H1 (cell line): ENCODE data around the gene GDF9. TPM values are rescaled to one million over a fixed set of nuclear protein-coding genes. Genes with fewer than 3 reads are reported as not detected.

ENCODE experiments used
- CHD2 ChIP-seq: IDR thresholded peaks from 2 replicates; pipeline ENCODE4 v1.6.1; 2012; ENCODE audit warnings: low read length, improper control_type of control experiment
- CREB1 ChIP-seq: IDR thresholded peaks from 2 replicates; pipeline ENCODE4 v1.6.1; 2012; ENCODE audit warnings: inconsistent platforms
- EZH2 ChIP-seq: fragments of 200-600 bp; sonication (generic); IDR thresholded peaks from 2 replicates; pipeline ENCODE4 v1.7.1; 2012; ENCODE audit warnings: low read depth, mild to moderate bottlenecking, moderate library complexity, low read length, inconsistent platforms; ENCODE audit not compliant: severe bottlenecking
- HDAC6 ChIP-seq: IDR thresholded peaks from one replicate; pipeline ENCODE4 v1.7.1; 2012; ENCODE audit warnings: low read depth, mild to moderate bottlenecking, inconsistent platforms, low read length, moderate library complexity
- JUN ChIP-seq: IDR thresholded peaks from 2 replicates; pipeline ENCODE4 v1.6.1; 2011; ENCODE audit warnings: low read depth, mild to moderate bottlenecking, improper control_type of control experiment, low read length
- NANOG ChIP-seq: IDR thresholded peaks from 2 replicates; pipeline ENCODE4 v1.6.1; 2011; ENCODE audit warnings: low read length, low read depth, mild to moderate bottlenecking, inconsistent platforms; ENCODE audit not compliant: insufficient read depth, poor library complexity, severe bottlenecking
- NRF1 ChIP-seq: IDR thresholded peaks from 2 replicates; pipeline ENCODE4 v1.6.1; 2011; ENCODE audit warnings: mild to moderate bottlenecking, low read depth, low read length, improper control_type of control experiment
- RFX5 ChIP-seq: IDR thresholded peaks from 2 replicates; pipeline ENCODE4 v1.6.1; 2011; ENCODE audit warnings: low read depth, low read length, improper control_type of control experiment, borderline replicate concordance
- RXRA ChIP-seq: IDR thresholded peaks from 2 replicates; pipeline ENCODE4 v1.6.1; 2011; ENCODE audit warnings: low read depth, mild to moderate bottlenecking, low read length, moderate library complexity; ENCODE audit not compliant: insufficient read depth
- SIRT6 ChIP-seq: IDR thresholded peaks from one replicate; pipeline ENCODE4 v1.7.1; 2012; ENCODE audit warnings: low read length, inconsistent platforms
- SP1 ChIP-seq: IDR thresholded peaks from 2 replicates; pipeline ENCODE4 v1.6.1; 2011; ENCODE audit warnings: low read depth, low read length
- polyA plus RNA-seq, 7 experiments: library from polyadenylated mRNA; depleted of rRNA in 3 of 7; stranded (reverse) in 5 of 7; unstranded in 2 of 7; fragments of >200 nt in 5 of 7; fragments of 200-250 nt in 2 of 7; gene quantifications; 1 replicate in 5 of 7; 2 replicates in 1 of 7; 4 replicates in 1 of 7; pipeline versions ENCODE4 v1.2.1 to v1.2.3, GENCODE V29; 2011 to 2013; ENCODE audit warnings: missing spikeins in 2 of 7, mixed read lengths in 2 of 7
- total RNA-seq: library from RNA; stranded (reverse); fragmentation: NEBNext Ultra II Directional; extraction: Animal tissue kit (Norgen Biotek cat#: 25700); gene quantifications from 2 replicates; pipeline ENCODE4 v1.2.1, GENCODE V29; 2021
- TF ChIP-seq, protein P1 (sequence below), 3 experiments: IDR thresholded peaks; 1 replicate in 2 of 3; 2 replicates in 1 of 3; pipeline versions ENCODE4 v1.5.1 to v1.6.1; 2011; ENCODE audit warnings: low read length in 3 of 3, mild to moderate bottlenecking in 3 of 3, inconsistent platforms in 2 of 3, low read depth in 1 of 3, moderate library complexity in 1 of 3; ENCODE audit not compliant: insufficient read depth in 1 of 3; ENCODE audit errors: control extremely low read depth in 1 of 3
- TF ChIP-seq, protein P2 (sequence below): IDR thresholded peaks from 2 replicates; pipeline ENCODE4 v1.6.1; 2012; ENCODE audit warnings: inconsistent platforms
- TF ChIP-seq, protein P3 (sequence below): IDR thresholded peaks from 2 replicates; pipeline ENCODE4 v1.6.1; 2012; ENCODE audit warnings: inconsistent platforms

GDF9 gene
- total and polyA plus RNA-seq, 2 of the 8 experiments (the other 6 are each of a cell fraction or from before 2014, with no cell fraction given): 0.14 TPM; not detected in 1

DNA sequence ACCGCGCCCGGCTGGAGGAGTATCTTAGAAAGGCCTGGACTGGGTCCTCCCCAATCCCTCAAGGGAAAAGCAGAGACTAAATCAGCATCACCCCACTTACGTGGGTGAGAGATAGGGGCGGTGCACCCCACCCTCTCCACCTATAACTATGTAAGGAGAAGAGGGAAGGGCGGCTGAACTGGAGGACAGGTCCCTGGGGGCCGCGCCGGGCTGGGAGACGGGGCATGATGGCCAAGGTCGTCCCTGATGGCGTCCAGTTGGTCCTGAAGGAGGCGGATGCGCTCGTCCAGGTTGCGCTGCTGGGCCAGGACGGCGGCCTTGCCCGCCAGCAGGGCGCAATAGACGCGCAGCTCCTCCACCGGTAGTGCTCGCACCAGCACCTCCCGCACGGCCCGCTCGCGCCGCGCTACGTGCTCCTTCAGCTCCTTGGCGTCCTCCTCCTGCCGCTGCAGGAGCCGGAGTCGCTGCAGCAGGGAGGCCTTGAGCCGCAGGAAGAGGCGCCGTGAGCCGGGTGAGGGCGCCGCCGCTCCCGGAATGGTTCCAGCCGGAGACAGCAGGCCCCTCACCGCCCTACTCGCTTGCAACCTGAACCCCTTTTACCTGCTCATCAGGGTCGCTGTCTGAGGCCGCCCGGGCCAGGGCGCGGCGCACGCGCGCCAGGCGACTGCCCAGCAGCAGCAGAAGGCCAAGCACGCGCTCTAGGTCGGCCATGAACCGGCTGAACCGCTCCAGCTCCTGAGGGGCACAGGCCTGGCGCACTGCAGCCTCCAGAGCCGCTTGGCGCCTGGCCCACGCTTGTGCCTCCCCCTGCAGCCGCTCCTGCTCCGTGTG lies 43.4 kb downstream of the GDF9 start (continued):
- TF ChIP-seq NRF1: peak; percentile 53
- TF ChIP-seq SIRT6: no peak
- no peak for TF ChIP-seq JUN
- no peak; the same call in 1 of the 2 replicates for TF ChIP-seq SP1
- TF ChIP-seq CREB1: no peak
- TF ChIP-seq RFX5: no peak
- TF ChIP-seq CHD2: no peak
- TF ChIP-seq HDAC6: no peak
- TF ChIP-seq, protein P1, sequence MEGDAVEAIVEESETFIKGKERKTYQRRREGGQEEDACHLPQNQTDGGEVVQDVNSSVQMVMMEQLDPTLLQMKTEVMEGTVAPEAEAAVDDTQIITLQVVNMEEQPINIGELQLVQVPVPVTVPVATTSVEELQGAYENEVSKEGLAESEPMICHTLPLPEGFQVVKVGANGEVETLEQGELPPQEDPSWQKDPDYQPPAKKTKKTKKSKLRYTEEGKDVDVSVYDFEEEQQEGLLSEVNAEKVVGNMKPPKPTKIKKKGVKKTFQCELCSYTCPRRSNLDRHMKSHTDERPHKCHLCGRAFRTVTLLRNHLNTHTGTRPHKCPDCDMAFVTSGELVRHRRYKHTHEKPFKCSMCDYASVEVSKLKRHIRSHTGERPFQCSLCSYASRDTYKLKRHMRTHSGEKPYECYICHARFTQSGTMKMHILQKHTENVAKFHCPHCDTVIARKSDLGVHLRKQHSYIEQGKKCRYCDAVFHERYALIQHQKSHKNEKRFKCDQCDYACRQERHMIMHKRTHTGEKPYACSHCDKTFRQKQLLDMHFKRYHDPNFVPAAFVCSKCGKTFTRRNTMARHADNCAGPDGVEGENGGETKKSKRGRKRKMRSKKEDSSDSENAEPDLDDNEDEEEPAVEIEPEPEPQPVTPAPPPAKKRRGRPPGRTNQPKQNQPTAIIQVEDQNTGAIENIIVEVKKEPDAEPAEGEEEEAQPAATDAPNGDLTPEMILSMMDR (IDR thresholded peaks at IDR 0.05; ENCODE audit: control extremely low read depth in 1 of 3, insufficient read depth in 1 of 3, low read depth in 1 of 3, low read length in 3 of 3): peak in 2 of 3 experiments; percentile 3 to 33; a peak in 1 of 4 replicates
- TF ChIP-seq, protein P2, sequence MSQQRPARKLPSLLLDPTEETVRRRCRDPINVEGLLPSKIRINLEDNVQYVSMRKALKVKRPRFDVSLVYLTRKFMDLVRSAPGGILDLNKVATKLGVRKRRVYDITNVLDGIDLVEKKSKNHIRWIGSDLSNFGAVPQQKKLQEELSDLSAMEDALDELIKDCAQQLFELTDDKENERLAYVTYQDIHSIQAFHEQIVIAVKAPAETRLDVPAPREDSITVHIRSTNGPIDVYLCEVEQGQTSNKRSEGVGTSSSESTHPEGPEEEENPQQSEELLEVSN: peak; percentile 95
- TF ChIP-seq, protein P3, sequence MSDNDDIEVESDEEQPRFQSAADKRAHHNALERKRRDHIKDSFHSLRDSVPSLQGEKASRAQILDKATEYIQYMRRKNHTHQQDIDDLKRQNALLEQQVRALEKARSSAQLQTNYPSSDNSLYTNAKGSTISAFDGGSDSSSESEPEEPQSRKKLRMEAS: peak; percentile 97
- no peak for TF ChIP-seq EZH2
- no peak for TF ChIP-seq RXRA
- peak; percentile 5 for TF ChIP-seq NANOG
